Activated CD4-positive, alpha-beta T cell treated with anti-CD3 and anti-CD28 coated beads, Interleukin-2, amount 50 U/mL, for 16 hours (primary cell): ENCODE data around the gene ADAMTSL5.
"Not testable (repeated sequence)": the region's sequence is repeated elsewhere in the genome, so short reads cannot be mapped to it uniquely, and the experiment has no call there.

Experiments used
- DNase-seq: peaks from one replicate; pipeline ENCODE4 v3.0.0-alpha.2; 2020

The ADAMTSL5 gene

GRCh38 chr19:1529430-1529816 lies 16.6 kb upstream of the ADAMTSL5 start:
- DNase-seq = no peak

- DNase-seq = no peak
These were observed 16.0 kb upstream of the ADAMTSL5 start for GRCh38 chr19:1528596-1529429.

- no peak for DNase-seq
These were observed 15.0 kb upstream of the ADAMTSL5 start for GRCh38 chr19:1527650-1528309.

GRCh38 chr19:1526979-1527649 lies 14.3 kb upstream of the ADAMTSL5 start:
- no peak for DNase-seq

GRCh38 chr19:1526066-1526778 lies 13.4 kb upstream of the ADAMTSL5 start:
- DNase-seq = no peak

GRCh38 chr19:1525343-1525742 lies 12.5 kb upstream of the ADAMTSL5 start:
- DNase-seq = no peak

GRCh38 chr19:1524972-1525325 lies 12.1 kb upstream of the ADAMTSL5 start:
- no peak for DNase-seq

GRCh38 chr19:1524287-1524971 lies 11.6 kb upstream of the ADAMTSL5 start:
- no peak for DNase-seq

GRCh38 chr19:1523412-1524286 lies 10.8 kb upstream of the ADAMTSL5 start, which contains the start of gene PLK5:
PLK5 (plus strand) TSS chr19:1524077; CDS start chr19:1526997, 2,920 bp downstream.
- no peak for DNase-seq

- no peak for DNase-seq
These were observed 10.0 kb upstream of the ADAMTSL5 start for GRCh38 chr19:1522838-1523237.

- no peak for DNase-seq
These were observed 9.2 kb upstream of the ADAMTSL5 start for GRCh38 chr19:1522061-1522460.

GRCh38 chr19:1521636-1522035 lies 8.8 kb upstream of the ADAMTSL5 start:
- no peak for DNase-seq

- DNase-seq = no peak
These were observed 7.5 kb upstream of the ADAMTSL5 start for GRCh38 chr19:1520203-1520780.

GRCh38 chr19:1519802-1520201 lies 7.0 kb upstream of the ADAMTSL5 start:
- DNase-seq = not testable (repeated sequence)

- no peak for DNase-seq
These were observed 5.7 kb upstream of the ADAMTSL5 start for GRCh38 chr19:1518471-1518870.

- no peak for DNase-seq
These were observed 3.6 kb upstream of the ADAMTSL5 start for GRCh38 chr19:1516395-1516753.

- no peak for DNase-seq
These were observed 2.3 kb upstream of the ADAMTSL5 start for GRCh38 chr19:1514986-1515721.

GRCh38 chr19:1514295-1514661 lies 1.5 kb upstream of the ADAMTSL5 start:
- DNase-seq = no peak

- peak; percentile 79 for DNase-seq
These were observed 878 bp upstream of the ADAMTSL5 start for GRCh38 chr19:1513499-1514294.
